Esophagus (tissue), 2 donors: ENCODE measurements around the gene EMILIN2. TPM values are rescaled to one million over a fixed set of nuclear protein-coding genes. Genes with fewer than 3 reads are reported as not detected.

Experiments
- H3K27ac ChIP-seq, 2 donors: one replicate each; pipeline ENCODE4 v1.5.1; 2013; ENCODE audit warnings: low read depth in 2 of 2, mild to moderate bottlenecking in 2 of 2, inconsistent platforms in 1 of 2, low read length in 1 of 2, moderate library complexity in 1 of 2
- H3K27me3 ChIP-seq, 2 donors: one replicate each; pipeline ENCODE4 v1.6.1; 2013; ENCODE audit warnings: low read length in 2 of 2, control low read depth in 1 of 2, mild to moderate bottlenecking in 1 of 2; ENCODE audit not compliant: insufficient read depth in 2 of 2, control insufficient read depth in 1 of 2
- H3K36me3 ChIP-seq, 2 donors: one replicate each; pipeline ENCODE4 v1.6.1; 2013; ENCODE audit warnings: low read length in 1 of 2; ENCODE audit not compliant: control insufficient read depth in 2 of 2, insufficient read depth in 2 of 2
- H3K4me1 ChIP-seq, 2 donors: one replicate each; pipeline ENCODE4 v1.6.1; 2013; ENCODE audit warnings: low read length in 1 of 2; ENCODE audit not compliant: control insufficient read depth in 2 of 2, insufficient read depth in 2 of 2
- H3K4me3 ChIP-seq, 2 donors: one replicate each; pipeline ENCODE4 v1.5.1; 2013; ENCODE audit warnings: low read length in 2 of 2, mild to moderate bottlenecking in 2 of 2, low read depth in 1 of 2, moderate library complexity in 1 of 2
- H3K9me3 ChIP-seq, 2 donors: one replicate each; pipeline ENCODE4 v1.6.1; 2013; ENCODE audit warnings: mild to moderate bottlenecking in 2 of 2, low read depth in 1 of 2, low read length in 1 of 2, moderate library complexity in 1 of 2; ENCODE audit not compliant: control insufficient read depth in 2 of 2, insufficient read depth in 1 of 2
- WGBS, 2 donors: extraction: QIAGEN DNeasy Blood & Tissue Kit; methylation state at CpG; one replicate each; pipeline ENCODE4 v1.1.7; 2013; 5-methylcytosine and 5-hydroxymethylcytosine counted together
- polyA plus RNA-seq, 2 donors: library from polyadenylated mRNA; stranded (reverse); fragments of 200-250 nt; gene quantifications; one replicate each; pipeline ENCODE4 v1.2.3, GENCODE V29; 2013
- donor health status: healthy with polysubstance abuse.
- donor health status: Bipolar disorder and iron deficiency.

Gene EMILIN2
- polyA plus RNA-seq, 2 donors = 1.3 to 2.0 TPM

DNA sequence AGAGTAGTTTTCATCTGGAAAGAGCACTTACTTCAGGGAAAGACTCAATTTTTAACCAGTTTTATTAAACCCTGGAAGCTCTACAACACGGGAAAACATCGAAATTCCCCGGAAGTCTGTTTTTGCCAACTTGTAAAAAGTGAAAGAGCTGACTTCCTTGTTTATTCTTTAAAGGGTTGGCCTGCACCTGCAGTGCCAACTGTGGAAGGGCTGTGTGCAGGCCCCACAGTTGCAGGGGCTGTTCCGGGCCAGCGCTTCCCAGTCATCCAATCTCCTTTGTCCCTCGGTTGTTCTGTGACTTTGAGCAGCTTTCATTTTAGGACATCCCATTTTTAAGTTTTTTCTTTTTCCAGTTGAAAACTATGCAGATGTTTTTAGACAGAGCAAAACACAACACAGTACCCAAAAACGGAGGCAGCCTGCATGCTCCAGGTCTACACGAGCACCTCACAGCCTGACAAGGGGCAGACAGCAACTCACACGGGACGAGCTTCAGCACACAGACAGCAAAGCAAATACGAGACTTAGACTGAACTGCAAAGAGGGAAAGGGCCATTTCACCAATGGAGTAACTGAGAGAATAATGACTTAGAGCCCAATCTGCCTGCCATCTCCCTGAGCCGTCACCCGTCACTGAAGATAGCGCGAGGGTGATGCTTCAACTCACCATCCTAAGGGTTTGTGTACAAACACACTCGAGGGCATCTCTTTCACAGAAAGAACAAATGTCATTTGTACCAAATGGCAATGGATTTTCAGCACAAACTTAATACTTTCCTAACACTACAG, 70.6 kb downstream of the EMILIN2 start:
- H3K27me3 ChIP-seq = no peaks in the 10 kb centered on the region
- H3K9me3 ChIP-seq = no peaks in the 10 kb centered on the region
- no peak overlapping the region for H3K27ac ChIP-seq
- peaks cover 9 to 35% of the 10 kb centered on the region in 2 donors for H3K36me3 ChIP-seq
- peaks cover 2 to 3% of the 10 kb centered on the region in 2 donors for H3K4me1 ChIP-seq
- 55 to 62% methylated on average over 16 of the region's 16 CpGs for WGBS, 2 donors
- H3K4me3 ChIP-seq = no peak overlapping the region

GRCh38 chr18:2918761-2919550, 72.2 kb downstream of the EMILIN2 start:
- H3K27ac ChIP-seq = no peak overlapping the region
- peaks cover 2 to 3% of the 10 kb centered on the region in 2 donors for H3K4me1 ChIP-seq
- 96 to 97% methylated on average over 18 of the region's 18 CpGs for WGBS, 2 donors
- no peaks in the 10 kb centered on the region for H3K27me3 ChIP-seq
- H3K9me3 ChIP-seq = no peaks in the 10 kb centered on the region
- no peak overlapping the region for H3K4me3 ChIP-seq
- H3K36me3 ChIP-seq = peaks cover 9 to 31% of the 10 kb centered on the region in 2 donors

GRCh38 chr18:2919600-2919999, 72.8 kb downstream of the EMILIN2 start:
- Histone ChIP-seq H3K27me3 (no peaks in the 10 kb centered on the region), H3K4me1 (peaks cover 2 to 3% of the 10 kb centered on the region in 2 donors), H3K27ac (no peak overlapping the region), H3K36me3 (peaks cover 12 to 29% of the 10 kb centered on the region in 2 donors), H3K9me3 (no peaks in the 10 kb centered on the region), H3K4me3 (no peak overlapping the region)
- WGBS, 2 donors = 71 to 83% methylated on average over 5 of the region's 5 CpGs

GRCh38 chr18:2920027-2920426, 73.2 kb downstream of the EMILIN2 start:
- H3K27ac ChIP-seq = no peak overlapping the region
- H3K4me3 ChIP-seq = no peak overlapping the region
- H3K4me1 ChIP-seq = peaks cover 2 to 3% of the 10 kb centered on the region in 2 donors
- peaks cover 12 to 31% of the 10 kb centered on the region in 2 donors for H3K36me3 ChIP-seq
- WGBS, 2 donors = 90% methylated on average over 11 of the region's 11 CpGs
- H3K9me3 ChIP-seq = no peaks in the 10 kb centered on the region
- H3K27me3 ChIP-seq = no peaks in the 10 kb centered on the region

DNA sequence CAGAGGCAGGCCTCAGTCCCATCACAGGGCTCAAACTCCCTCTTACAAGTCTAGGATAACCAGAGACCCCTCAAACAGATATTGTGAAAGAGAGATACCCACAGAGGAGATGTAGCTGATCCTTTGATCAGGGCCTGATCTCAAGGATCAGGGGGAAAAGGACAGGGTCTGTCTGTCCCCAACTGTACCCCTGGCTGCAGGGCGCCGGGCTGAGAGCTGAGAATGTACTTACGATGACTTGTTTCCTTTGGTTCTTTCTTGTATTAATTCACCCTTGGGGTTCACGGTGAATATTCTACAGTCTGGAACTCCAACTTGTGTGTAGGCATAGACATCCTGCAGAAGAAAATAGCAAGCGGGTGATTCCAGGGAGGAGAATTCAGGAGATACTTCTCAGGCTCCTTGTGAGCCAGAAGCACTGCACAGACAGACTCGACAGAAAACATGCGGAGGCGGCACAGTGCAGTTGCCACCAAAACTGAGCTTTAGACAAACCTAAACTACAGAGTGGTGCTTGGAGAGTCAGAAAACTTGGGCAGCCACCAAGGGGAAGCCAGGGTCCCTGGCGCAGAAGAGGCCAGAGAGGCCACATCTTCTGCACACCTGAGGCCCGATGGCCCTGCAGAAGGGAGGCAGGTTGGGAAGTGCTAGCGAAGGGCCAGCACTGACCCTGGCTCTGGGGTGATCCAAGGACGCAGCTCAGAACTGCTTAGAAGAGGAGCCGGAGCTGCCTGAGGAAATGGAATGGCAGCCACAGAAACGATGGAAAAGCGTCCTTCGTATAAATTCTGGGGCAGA, 73.9 kb downstream of the EMILIN2 start:
- peaks cover 2 to 3% of the 10 kb centered on the region in 2 donors for H3K4me1 ChIP-seq
- H3K36me3 ChIP-seq = peaks cover 12 to 33% of the 10 kb centered on the region in 2 donors
- H3K4me3 ChIP-seq = no peak overlapping the region
- no peak overlapping the region for H3K27ac ChIP-seq
- H3K27me3 ChIP-seq = no peaks in the 10 kb centered on the region
- 93 to 94% methylated on average over 16 of the region's 16 CpGs for WGBS, 2 donors
- H3K9me3 ChIP-seq = no peaks in the 10 kb centered on the region

DNA sequence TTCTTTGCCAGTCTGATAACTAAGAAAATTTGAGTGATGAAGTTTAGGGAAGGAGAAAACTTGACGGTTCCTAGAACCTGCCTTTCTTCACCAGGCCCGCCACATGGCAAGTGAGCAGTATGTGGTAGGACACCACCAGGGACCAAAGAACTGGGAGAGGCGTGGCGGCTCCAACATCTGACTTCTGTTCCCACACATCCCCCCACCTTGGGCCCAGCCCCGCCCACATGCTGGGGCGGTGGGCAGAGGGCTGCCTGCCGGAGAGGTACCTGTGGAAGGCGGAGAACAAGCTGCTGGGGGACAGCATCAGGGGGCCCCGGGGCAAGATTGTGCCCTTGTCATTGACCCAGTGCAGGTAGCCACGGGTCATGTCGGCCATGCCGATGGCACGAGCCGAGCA, 75.0 kb downstream of the EMILIN2 start:
- Histone ChIP-seq H3K4me3 (no peak overlapping the region), H3K4me1 (peaks cover 2 to 3% of the 10 kb centered on the region in 2 donors), H3K36me3 (peaks cover 12 to 36% of the 10 kb centered on the region in 2 donors), H3K9me3 (no peaks in the 10 kb centered on the region), H3K27me3 (no peaks in the 10 kb centered on the region), H3K27ac (no peak overlapping the region)
- WGBS, 2 donors = 93 to 95% methylated on average over 14 of the region's 14 CpGs

DNA sequence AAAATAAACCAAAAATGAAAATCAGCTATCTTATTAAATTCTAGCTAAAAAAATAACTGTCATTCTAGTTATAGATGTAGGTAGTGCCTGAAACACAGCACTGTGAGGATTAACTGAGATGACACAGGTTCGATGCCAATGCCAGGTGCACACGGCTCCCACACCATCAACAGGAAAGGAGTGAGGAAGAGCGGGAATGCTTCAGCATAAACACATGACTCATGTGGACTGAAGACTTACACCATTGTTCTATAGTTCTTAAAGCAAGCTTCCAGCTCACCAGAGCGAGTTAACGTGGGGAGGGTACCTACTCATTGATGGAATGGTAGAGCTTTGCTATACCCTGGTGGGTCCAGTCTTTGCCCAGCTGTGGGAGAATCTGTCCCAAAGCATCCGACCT, 76.7 kb downstream of the EMILIN2 start:
- 87 to 88% methylated on average over 6 of the region's 6 CpGs for WGBS, 2 donors
- H3K27ac ChIP-seq = no peak overlapping the region
- H3K4me1 ChIP-seq = no peaks in the 10 kb centered on the region
- no peak overlapping the region for H3K4me3 ChIP-seq
- H3K27me3 ChIP-seq = no peaks in the 10 kb centered on the region
- no peaks in the 10 kb centered on the region for H3K9me3 ChIP-seq
- H3K36me3 ChIP-seq = peaks cover 12 to 36% of the 10 kb centered on the region in 2 donors

DNA sequence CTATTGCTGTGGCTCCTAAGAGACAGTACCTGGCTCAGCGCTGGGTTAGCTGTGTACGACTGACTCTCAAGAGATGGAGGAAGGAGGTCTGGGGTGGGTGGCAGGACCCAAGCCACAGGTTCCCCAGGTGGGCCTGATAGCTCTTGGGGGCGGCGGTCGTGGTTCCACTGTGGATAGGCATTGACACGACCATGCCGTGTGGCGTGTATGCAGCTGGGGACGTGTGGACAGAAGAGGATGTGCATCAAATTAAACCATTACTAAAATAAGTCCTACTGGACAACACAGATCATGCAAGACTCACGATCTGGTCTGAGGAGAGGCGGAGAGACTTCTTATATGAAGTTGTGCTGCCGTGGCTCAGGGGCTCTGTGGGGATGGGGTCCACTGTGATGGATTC, 78.1 kb downstream of the EMILIN2 start:
- Histone ChIP-seq H3K27me3 (no peaks in the 10 kb centered on the region), H3K36me3 (peaks cover 12 to 30% of the 10 kb centered on the region in 2 donors), H3K9me3 (no peaks in the 10 kb centered on the region), H3K27ac (no peak overlapping the region), H3K4me3 (no peak overlapping the region), H3K4me1 (no peaks in the 10 kb centered on the region)
- WGBS, 2 donors = 90 to 92% methylated on average over 12 of the region's 12 CpGs

DNA sequence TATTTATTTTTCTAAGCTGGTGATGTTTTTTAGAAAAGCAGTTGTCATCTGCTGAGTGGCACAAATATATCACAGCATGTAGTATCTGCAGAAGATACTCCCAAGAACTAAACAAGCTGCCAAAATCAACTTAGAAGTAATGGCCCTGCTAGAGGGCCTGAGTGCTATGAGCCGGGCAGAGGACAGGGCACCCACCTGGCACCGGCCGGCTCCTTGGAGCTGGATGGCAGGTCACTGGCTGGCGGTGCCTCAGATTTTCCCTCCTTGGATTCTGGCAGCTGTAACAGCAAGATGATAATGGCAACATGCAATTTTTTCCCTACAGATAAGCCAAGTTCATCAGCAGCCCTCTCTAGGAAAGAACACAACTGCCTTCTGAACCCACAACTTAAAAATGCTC, 79.7 kb downstream of the EMILIN2 start:
- no peak overlapping the region for H3K4me3 ChIP-seq
- no peaks in the 10 kb centered on the region for H3K9me3 ChIP-seq
- WGBS, 2 donors = 93 to 97% methylated on average over 4 of the region's 4 CpGs
- no peak overlapping the region for H3K27ac ChIP-seq
- H3K27me3 ChIP-seq = no peaks in the 10 kb centered on the region
- peaks cover 3 to 21% of the 10 kb centered on the region in 2 donors for H3K36me3 ChIP-seq
- H3K4me1 ChIP-seq = no peaks in the 10 kb centered on the region
